ENCODE measurements around the gene VPS39. TPM values are rescaled to one million over a fixed set of nuclear protein-coding genes. Genes with fewer than 3 reads are reported as not detected.

Gene VPS39
- polyA plus RNA-seq, 1 of the 3 experiments (the other 2 are of a cell fraction): 61.1 TPM

GRCh38 chr15:42139596-42139995 is 68.5 kb downstream of the VPS39 start:
- Histone ChIP-seq H3K4me2 (no peak overlapping the region), H3K27ac (ENCODE audit: low read depth in 2 of 2, low read length in 1 of 2) (no peak overlapping the region), H3K4me3 (ENCODE audit: low read depth in 2 of 2, low read length in 1 of 2) (no peak overlapping the region), H3K36me3 (replicated peaks in 1 of 2; ENCODE audit: control insufficient read depth in 1 of 2, insufficient read depth in 2 of 2, low read length in 1 of 2) (no peaks in the 10 kb centered on the region), H3F3A (replicated peaks; ENCODE audit: insufficient read depth) (no peaks in the 10 kb centered on the region), H4K20me1 (ENCODE audit: insufficient read depth) (no peaks in the 10 kb centered on the region), H3K27me3 (ENCODE audit: insufficient read depth) (no peaks in the 10 kb centered on the region; the same call in none of the 2 replicates), H3K9ac (no peak overlapping the region), H2AFZ (ENCODE audit: low read depth) (no peak overlapping the region), H3K9me3 (no peaks in the 10 kb centered on the region), H3K9me2 (no peaks in the 10 kb centered on the region), H3K79me2 (ENCODE audit: insufficient read depth) (no peaks in the 10 kb centered on the region), H3K4me1 (ENCODE audit: control insufficient read depth in 1 of 2, insufficient read depth in 2 of 2, low read depth in 1 of 2, low read length in 1 of 2) (no peaks in the 10 kb centered on the region)
- ChIA-PET POLR2A (no interaction called here), CTCF (interaction anchor here (0.6 to 7.7 kb wide), 14 partner anchors 13 to 1642 kb away, joined by 3 to 65 read pairs (median 10); partner anchors contain the start of gene PLA2G4F)
- DNase-seq: no peak
- 62% methylated on average over 6 of the region's 6 CpGs for WGBS (ENCODE audit: low lambda C conversion rate)
- no peak for TF ChIP-seq RCOR1 (IDR thresholded peaks at IDR 0.05; ENCODE audit: low read length)

- CTCF ChIA-PET: interaction anchor here (0.6 to 7.7 kb wide), 27 partner anchors 9 to 333 kb away, joined by 3 to 65 read pairs (median 7); partner anchors contain the start of gene PLA2G4F
- no peaks in the 10 kb centered on the region for H3K79me2 ChIP-seq (ENCODE audit: insufficient read depth)
These were observed 69.1 kb downstream of the VPS39 start for GRCh38 chr15:42138968-42139386.

More at GRCh38 chr15:42138968-42139386, 69.1 kb downstream of the VPS39 start:
- H4K20me1 ChIP-seq (ENCODE audit: insufficient read depth): no peaks in the 10 kb centered on the region
- H3K9ac ChIP-seq: no peak overlapping the region
- H3K4me2 ChIP-seq: no peak overlapping the region
- H3K36me3 ChIP-seq (replicated peaks in 1 of 2; ENCODE audit: control insufficient read depth in 1 of 2, insufficient read depth in 2 of 2, low read length in 1 of 2): no peaks in the 10 kb centered on the region
- no peak for TF ChIP-seq FOSL2 (IDR thresholded peaks at IDR 0.05; ENCODE audit: borderline replicate concordance, low read depth)
- TF ChIP-seq GATA2 (CRISPR knock-in tag; IDR thresholded peaks at IDR 0.05): no peak
- TF ChIP-seq ZBTB33 (IDR thresholded peaks at IDR 0.05; ENCODE audit: borderline replicate concordance, low read depth): no peak
- TF ChIP-seq, protein P1, sequence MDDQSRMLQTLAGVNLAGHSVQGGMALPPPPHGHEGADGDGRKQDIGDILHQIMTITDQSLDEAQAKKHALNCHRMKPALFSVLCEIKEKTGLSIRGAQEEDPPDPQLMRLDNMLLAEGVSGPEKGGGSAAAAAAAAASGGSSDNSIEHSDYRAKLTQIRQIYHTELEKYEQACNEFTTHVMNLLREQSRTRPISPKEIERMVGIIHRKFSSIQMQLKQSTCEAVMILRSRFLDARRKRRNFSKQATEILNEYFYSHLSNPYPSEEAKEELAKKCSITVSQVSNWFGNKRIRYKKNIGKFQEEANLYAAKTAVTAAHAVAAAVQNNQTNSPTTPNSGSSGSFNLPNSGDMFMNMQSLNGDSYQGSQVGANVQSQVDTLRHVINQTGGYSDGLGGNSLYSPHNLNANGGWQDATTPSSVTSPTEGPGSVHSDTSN (IDR thresholded peaks at IDR 0.05): no peak
- TF ChIP-seq POLR2AphosphoS5 (IDR thresholded peaks at IDR 0.05; ENCODE audit: low read depth, low read length): no peak
- TF ChIP-seq, protein P2, sequence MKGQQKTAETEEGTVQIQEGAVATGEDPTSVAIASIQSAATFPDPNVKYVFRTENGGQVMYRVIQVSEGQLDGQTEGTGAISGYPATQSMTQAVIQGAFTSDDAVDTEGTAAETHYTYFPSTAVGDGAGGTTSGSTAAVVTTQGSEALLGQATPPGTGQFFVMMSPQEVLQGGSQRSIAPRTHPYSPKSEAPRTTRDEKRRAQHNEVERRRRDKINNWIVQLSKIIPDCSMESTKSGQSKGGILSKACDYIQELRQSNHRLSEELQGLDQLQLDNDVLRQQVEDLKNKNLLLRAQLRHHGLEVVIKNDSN (IDR thresholded peaks at IDR 0.05; ENCODE audit: borderline replicate concordance, low read depth): no peak
- TF ChIP-seq RXRA (IDR thresholded peaks at IDR 0.05; ENCODE audit: borderline replicate concordance, low read depth): no peak
- TF ChIP-seq, protein P3, sequence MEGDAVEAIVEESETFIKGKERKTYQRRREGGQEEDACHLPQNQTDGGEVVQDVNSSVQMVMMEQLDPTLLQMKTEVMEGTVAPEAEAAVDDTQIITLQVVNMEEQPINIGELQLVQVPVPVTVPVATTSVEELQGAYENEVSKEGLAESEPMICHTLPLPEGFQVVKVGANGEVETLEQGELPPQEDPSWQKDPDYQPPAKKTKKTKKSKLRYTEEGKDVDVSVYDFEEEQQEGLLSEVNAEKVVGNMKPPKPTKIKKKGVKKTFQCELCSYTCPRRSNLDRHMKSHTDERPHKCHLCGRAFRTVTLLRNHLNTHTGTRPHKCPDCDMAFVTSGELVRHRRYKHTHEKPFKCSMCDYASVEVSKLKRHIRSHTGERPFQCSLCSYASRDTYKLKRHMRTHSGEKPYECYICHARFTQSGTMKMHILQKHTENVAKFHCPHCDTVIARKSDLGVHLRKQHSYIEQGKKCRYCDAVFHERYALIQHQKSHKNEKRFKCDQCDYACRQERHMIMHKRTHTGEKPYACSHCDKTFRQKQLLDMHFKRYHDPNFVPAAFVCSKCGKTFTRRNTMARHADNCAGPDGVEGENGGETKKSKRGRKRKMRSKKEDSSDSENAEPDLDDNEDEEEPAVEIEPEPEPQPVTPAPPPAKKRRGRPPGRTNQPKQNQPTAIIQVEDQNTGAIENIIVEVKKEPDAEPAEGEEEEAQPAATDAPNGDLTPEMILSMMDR (IDR thresholded peaks at IDR 0.05): no peak
- no peak for TF ChIP-seq CHD2 (IDR thresholded peaks at IDR 0.05; ENCODE audit: low read length, partially characterized antibody)
- TF ChIP-seq RAD21 (IDR thresholded peaks at IDR 0.05; ENCODE audit: low read length): no peak
- no peak for TF ChIP-seq TEAD4 (IDR thresholded peaks at IDR 0.05; ENCODE audit: borderline replicate concordance, insufficient read depth)
- no peak for TF ChIP-seq ELF1 (IDR thresholded peaks at IDR 0.05)
- no peak overlapping the region for H2AFZ ChIP-seq (ENCODE audit: low read depth)
- no peaks in the 10 kb centered on the region for H3K4me1 ChIP-seq (ENCODE audit: control insufficient read depth in 1 of 2, insufficient read depth in 2 of 2, low read depth in 1 of 2, low read length in 1 of 2)
- no peaks in the 10 kb centered on the region for H3K9me3 ChIP-seq
- no peak overlapping the region for H3K27ac ChIP-seq (ENCODE audit: low read depth in 2 of 2, low read length in 1 of 2)
- POLR2A ChIA-PET: no interaction called here
- WGBS (ENCODE audit: low lambda C conversion rate): 24% methylated on average over 3 of the region's 3 CpGs
- no peaks in the 10 kb centered on the region for H3K9me2 ChIP-seq
- no peaks in the 10 kb centered on the region; the same call in none of the 2 replicates for H3K27me3 ChIP-seq (ENCODE audit: insufficient read depth)
- H3K4me3 ChIP-seq (ENCODE audit: low read depth in 2 of 2, low read length in 1 of 2): no peak overlapping the region
- no peak for DNase-seq
- H3F3A ChIP-seq (replicated peaks; ENCODE audit: insufficient read depth): no peaks in the 10 kb centered on the region
